Pulmonary artery endothelial cell (primary cell): Measurements from ENCODE around the gene ARHGAP10. TPM values are rescaled to one million over a fixed set of nuclear protein-coding genes. Genes with fewer than 3 reads are reported as not detected.

Experiments used
- DNase-seq: peaks from one replicate; pipeline ENCODE4 v3.0.0-alpha.2; 2011; ENCODE audit warnings: low read depth, low spot score
- total RNA-seq: library from RNA; depleted of rRNA; stranded (reverse); fragments of >200 nt; gene quantifications from 2 replicates; pipeline ENCODE4 v1.2.3, GENCODE V29; 2014

ARHGAP10 gene
- total RNA-seq, 1 donor from 2014 or later = 18.5 TPM

DNA sequence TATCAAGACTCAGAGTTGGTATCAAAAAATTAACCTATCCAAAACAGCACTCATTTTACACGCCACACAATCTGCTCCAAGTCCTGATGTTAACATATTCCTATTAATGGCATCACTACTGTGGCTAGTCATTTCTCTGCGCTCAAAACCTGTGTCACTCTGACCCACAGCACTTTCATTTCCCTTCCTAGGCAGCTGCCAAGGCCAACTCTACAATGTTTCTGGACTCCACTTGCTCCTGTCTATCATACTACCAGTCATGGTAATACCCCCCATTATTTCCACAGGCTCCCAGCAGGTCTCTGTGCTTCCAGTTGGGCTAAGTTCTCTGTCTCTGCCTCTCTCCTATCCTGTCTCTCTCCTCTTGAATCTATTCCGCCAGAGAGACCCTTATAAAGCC is 386.7 kb downstream of the ARHGAP10 start:
- no peak for DNase-seq

- DNase-seq = no peak
These were observed 388.3 kb downstream of the ARHGAP10 start for GRCh38 chr4:148120216-148120615.

Other genes starting within 250 kb of the ARHGAP10 start
- 27.7 and 54.2 TPM in 2 replicates for gene TMEM184C, start 114.7 kb upstream of the ARHGAP10 start, total RNA-seq
- gene PRMT9, start 47.9 kb upstream of the ARHGAP10 start, total RNA-seq = 10.3 and 11.0 TPM in 2 replicates